HAP-1 (cell line): ENCODE results near the gene GNB1.

Experiments used
- DNase-seq, 2 experiments: peaks; one replicate each; pipeline ENCODE4 v3.0.0-alpha.2; 2016 to 2020; ENCODE audit warnings: low spot score in 2 of 2
- H3K27me3 ChIP-seq: fragments of 250-450 bp; sonication (Bioruptor Pico); 2 replicates; pipeline ENCODE4 v1.5.1; 2020; ENCODE audit warnings: low read depth, mild to moderate bottlenecking, moderate library complexity
- H3K36me3 ChIP-seq: fragments of 250-450 bp; sonication (Bioruptor Pico); replicated peaks from 2 replicates; pipeline ENCODE4 v1.5.1; 2020; ENCODE audit warnings: mild to moderate bottlenecking
- H3K4me1 ChIP-seq: fragments of 250-450 bp; sonication (Bioruptor Pico); 2 replicates; pipeline ENCODE4 v1.5.1; 2020; ENCODE audit warnings: mild to moderate bottlenecking
- H3K4me3 ChIP-seq: fragments of 250-450 bp; sonication (Bioruptor Pico); 2 replicates; pipeline ENCODE4 v1.5.1; 2020; ENCODE audit warnings: mild to moderate bottlenecking, moderate library complexity
- H3K9me3 ChIP-seq: fragments of 250-450 bp; sonication (Bioruptor Pico); 2 replicates; pipeline ENCODE4 v1.5.1; 2020; ENCODE audit warnings: mild to moderate bottlenecking, moderate library complexity
- in situ Hi-C: fragments of 300-500 bp; cut with MboI; formaldehyde crosslinking; loops from 3 replicates; pipeline ENCODE4 v1.14.3; 2020; ENCODE audit warnings: low sequenced_read_pairs, inconsistent platforms, mixed read lengths

The GNB1 gene

GRCh38 chr1:1771096-1771495, 119.8 kb downstream of the GNB1 start:
- no peaks in the 10 kb centered on the region for H3K27me3 ChIP-seq
- H3K4me3 ChIP-seq: no peak overlapping the region
- DNase-seq: no peak
- H3K4me1 ChIP-seq: peaks cover 8% of the 10 kb centered on the region
- in situ Hi-C loops: no loop called here
- peaks cover 43% of the 10 kb centered on the region for H3K36me3 ChIP-seq
- peaks cover 10% of the 10 kb centered on the region for H3K9me3 ChIP-seq

GRCh38 chr1:1770102-1770501, 120.8 kb downstream of the GNB1 start:
- H3K9me3 ChIP-seq: peaks cover 10% of the 10 kb centered on the region
- peaks cover 44% of the 10 kb centered on the region for H3K36me3 ChIP-seq
- no peak for DNase-seq
- H3K4me1 ChIP-seq: no peaks in the 10 kb centered on the region
- in situ Hi-C loops: no loop called here
- H3K27me3 ChIP-seq: no peaks in the 10 kb centered on the region
- no peak overlapping the region for H3K4me3 ChIP-seq

DNA sequence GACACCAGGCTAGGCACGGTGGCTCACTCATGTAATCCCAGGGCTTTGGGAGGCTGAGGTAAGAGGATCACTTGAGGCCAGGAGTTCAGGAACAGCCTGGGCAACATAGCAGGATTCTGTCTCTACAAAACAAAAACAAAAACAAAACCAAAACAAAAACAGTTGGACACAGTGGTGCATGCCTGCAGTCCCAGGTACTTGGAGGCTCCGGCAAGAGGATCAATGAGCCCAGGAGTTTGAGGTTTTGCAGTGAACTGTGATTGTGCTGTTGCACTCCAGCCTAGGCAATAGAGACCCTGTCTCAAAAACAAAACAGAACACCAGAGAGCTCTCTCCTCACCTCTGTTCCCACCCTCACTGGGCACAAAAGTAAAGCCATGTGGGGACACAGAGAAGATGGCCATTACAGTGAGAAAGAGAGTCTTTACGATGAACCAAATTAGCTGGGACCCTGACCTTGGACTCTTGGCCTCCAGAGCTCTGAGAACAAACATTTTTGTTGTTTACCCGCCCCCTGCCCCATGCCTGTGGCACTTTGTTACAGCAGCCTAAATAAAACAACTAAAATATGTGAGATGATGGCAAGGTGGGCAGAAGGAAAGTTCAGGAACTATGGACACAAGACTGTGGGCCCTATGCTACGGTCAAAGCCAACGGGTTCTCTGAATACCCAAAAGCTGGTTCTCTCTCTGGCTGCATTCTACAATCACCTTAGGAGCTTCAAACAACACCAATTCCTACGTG, 122.5 kb downstream of the GNB1 start:
- Histone ChIP-seq H3K4me1 (no peaks in the 10 kb centered on the region), H3K36me3 (peaks cover 60% of the 10 kb centered on the region), H3K27me3 (no peaks in the 10 kb centered on the region), H3K4me3 (no peak overlapping the region), H3K9me3 (peaks cover 10% of the 10 kb centered on the region)
- DNase-seq: no peak
- in situ Hi-C loops: no loop called here

DNA sequence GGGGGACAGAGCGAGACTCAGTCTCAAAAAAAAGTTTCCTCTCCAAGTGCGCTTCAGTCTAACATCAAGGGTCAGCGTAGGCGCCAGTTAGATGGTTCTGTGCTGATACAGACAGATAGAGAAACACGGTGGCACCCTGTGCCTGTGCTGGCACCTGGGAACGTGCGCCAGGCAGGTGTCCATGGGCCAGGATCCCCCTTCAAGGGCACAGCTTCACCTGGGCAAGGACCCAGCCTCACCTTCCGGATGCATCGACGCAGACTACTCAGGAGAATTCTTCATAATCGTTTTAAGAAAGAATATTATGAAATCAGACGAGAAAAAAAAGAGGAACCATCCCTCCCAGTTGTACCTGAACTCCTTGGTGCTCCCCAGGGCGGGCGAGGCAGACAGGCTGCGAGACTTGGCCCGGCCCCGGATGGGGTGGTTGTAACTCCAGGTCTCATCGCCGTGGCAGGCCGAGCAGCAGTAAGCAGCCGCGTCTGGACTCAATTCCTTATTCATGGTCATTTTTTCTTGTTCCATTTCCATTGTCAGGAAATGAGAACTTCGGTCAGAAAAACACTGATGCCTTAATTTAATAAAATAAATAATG, 125.9 kb downstream of the GNB1 start:
- Histone ChIP-seq H3K9me3 (0 out of 2 replicates have a peak, but pooled peaks cover 3% of the 10 kb centered on the region), H3K36me3 (peaks cover 71% of the 10 kb centered on the region), H3K4me1 (no peaks in the 10 kb centered on the region), H3K27me3 (no peaks in the 10 kb centered on the region), H3K4me3 (no peak overlapping the region)
- DNase-seq: no peak
- in situ Hi-C loops: no loop called here

DNA sequence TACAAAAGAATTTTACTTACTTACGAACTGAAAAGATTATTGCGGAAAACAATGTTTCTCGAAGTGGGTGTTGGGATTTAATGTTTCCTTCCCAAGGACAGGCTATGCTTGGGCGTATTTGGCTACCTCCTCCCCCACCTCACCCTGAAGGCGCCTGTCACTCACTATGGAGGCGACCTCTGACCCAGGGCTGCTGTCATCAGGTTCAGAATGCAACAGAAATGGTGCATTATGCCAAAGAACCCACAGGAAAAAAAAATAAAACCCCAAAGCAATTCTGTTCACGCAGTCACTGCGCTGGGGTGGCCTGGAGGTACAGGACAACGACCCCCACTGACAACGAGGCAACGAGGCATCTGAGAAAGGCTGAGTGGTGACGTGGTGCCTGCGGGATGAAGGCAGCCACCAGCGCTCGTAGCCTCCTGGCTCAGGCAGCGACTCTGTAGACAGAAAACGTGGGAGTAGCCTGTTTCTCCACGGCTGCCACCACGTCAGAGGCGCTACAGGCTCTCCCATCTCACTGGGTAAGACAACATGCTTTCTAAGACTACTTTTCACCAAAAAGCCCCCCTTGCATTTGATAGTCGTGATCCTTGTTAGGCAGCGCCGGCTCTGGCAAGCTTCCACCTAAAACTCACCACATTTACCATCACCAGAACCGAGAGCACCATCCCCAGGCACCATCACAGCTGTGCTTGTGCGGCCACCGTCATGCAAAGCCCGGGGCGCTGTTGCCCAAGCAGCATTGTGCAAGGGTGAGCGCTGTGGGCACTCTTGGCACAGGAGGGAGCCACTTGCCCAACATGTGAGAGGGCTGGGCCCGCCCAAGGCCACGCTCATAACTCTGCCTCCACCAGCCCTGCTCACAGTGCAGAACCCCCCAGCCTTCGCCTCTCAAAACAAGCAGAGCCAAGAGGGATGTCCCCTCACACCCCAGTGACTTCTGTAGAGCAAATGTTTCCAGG, 126.9 kb downstream of the GNB1 start:
- Histone ChIP-seq H3K4me3 (no peak overlapping the region), H3K27me3 (no peaks in the 10 kb centered on the region), H3K9me3 (0 out of 2 replicates have a peak, but pooled peaks cover 3% of the 10 kb centered on the region), H3K4me1 (no peaks in the 10 kb centered on the region), H3K36me3 (peaks cover 79% of the 10 kb centered on the region)
- in situ Hi-C loops: no loop called here
- DNase-seq: no peak

DNA sequence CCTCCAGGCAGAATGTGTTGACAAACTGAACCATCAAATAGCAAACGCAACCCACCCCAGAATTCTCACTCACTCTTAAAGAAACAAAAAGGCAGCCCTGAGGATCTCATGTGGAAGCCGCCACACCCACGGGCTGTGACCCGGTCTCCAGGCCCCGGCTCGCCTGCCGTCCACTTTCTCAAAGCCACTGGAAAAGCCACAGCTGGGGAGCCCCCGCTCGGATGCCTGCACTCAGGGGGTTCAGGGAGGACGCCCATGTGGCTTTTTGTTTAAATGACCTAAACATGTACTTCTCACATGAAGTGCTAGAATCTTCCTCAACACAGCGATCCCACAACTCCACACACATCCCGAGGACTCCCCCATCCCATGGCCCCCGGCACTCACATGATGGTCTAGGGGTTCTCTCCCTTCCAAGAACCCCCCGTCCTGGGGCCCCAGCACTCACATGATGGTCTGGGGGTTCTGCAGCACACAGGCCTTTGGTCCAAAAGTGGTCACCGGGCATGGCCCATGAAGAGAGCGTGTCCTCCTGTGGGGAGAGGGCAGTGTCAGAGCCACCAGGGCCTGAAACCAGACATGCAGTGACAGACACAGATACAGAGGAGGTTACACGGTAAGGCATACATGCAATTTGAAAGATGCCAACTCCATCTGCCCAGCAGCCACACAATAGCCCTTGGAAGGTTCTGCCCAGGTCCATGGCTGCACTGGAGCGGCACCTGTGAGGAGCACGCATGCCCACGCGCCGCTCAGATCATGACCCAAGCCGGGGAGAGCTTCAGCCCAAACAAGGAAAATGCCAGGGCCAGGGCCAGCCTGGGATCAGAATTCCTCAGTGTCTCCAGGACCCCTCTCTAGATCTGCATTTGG, 129.1 kb downstream of the GNB1 start:
- no peaks in the 10 kb centered on the region for H3K27me3 ChIP-seq
- in situ Hi-C loops: no loop called here
- no peak overlapping the region for H3K4me3 ChIP-seq
- H3K4me1 ChIP-seq: no peaks in the 10 kb centered on the region
- no peaks in the 10 kb centered on the region for H3K9me3 ChIP-seq
- H3K36me3 ChIP-seq: peaks cover 77% of the 10 kb centered on the region
- no peak for DNase-seq

- Histone ChIP-seq H3K4me3 (no peak overlapping the region), H3K9me3 (no peaks in the 10 kb centered on the region), H3K27me3 (no peaks in the 10 kb centered on the region), H3K4me1 (no peaks in the 10 kb centered on the region), H3K36me3 (peaks cover 87% of the 10 kb centered on the region)
- DNase-seq: no peak
- in situ Hi-C loops: no loop called here
Observed at GRCh38 chr1:1760715-1761114, 130.2 kb downstream of the GNB1 start.

- in situ Hi-C loops: no loop called here
- no peaks in the 10 kb centered on the region for H3K4me1 ChIP-seq
- no peak for DNase-seq
- peaks cover 90% of the 10 kb centered on the region for H3K36me3 ChIP-seq
- no peaks in the 10 kb centered on the region for H3K27me3 ChIP-seq
- H3K9me3 ChIP-seq: no peaks in the 10 kb centered on the region
- no peak overlapping the region for H3K4me3 ChIP-seq
Observed at GRCh38 chr1:1760345-1760650, 130.6 kb downstream of the GNB1 start.

DNA sequence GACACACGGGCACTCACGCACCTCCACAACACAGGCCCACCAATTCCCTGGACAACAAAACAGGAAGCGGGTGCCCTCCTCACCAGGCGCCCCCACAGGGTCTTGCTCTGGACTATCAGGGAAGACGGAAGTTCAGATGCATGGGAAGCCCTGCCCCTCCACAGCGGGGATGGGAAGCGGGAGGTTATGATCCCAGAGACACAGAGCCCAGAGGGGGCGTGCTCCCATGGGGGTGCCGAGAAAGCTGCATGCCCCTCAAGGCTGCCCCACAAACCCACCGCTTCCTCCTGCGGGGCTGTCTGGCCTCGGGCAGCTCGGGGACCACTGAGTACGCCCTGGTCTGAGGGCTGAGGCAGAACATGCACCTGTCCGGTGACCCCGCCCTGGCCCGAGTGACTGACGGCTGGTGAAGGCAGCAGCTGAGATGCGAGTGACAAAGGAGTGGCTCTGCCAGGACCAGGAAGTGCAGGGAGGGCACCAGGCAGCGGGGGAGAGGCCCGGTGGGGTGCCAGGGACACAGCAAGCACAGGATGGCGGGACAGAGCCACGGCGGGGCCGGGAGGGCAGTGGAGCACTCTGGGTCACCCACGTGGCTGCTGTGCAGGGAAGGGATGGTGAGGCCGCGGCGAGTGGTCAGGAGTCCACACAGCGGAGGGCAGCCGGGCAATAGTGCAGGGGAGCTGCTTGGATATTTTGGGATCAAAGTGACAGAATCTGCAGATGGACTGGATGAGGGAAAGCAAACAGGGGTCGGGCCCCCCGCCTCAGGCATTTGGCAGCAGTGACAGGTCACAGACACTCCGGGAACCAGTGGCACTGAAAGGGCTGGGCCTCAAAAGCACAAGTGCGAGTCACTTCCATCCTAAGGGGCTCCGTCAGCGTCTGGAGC, 131.2 kb downstream of the GNB1 start:
- H3K27me3 ChIP-seq: no peaks in the 10 kb centered on the region
- H3K4me1 ChIP-seq: no peaks in the 10 kb centered on the region
- DNase-seq: no peak
- H3K36me3 ChIP-seq: peaks cover 90% of the 10 kb centered on the region
- no peaks in the 10 kb centered on the region for H3K9me3 ChIP-seq
- H3K4me3 ChIP-seq: no peak overlapping the region
- in situ Hi-C loops: no loop called here

GRCh38 chr1:1758692-1759455, 132.0 kb downstream of the GNB1 start:
- DNase-seq: no peak
- Histone ChIP-seq H3K36me3 (peaks cover 89% of the 10 kb centered on the region), H3K4me3 (no peak overlapping the region), H3K27me3 (no peaks in the 10 kb centered on the region), H3K4me1 (no peaks in the 10 kb centered on the region), H3K9me3 (no peaks in the 10 kb centered on the region)
- in situ Hi-C loops: no loop called here

DNA sequence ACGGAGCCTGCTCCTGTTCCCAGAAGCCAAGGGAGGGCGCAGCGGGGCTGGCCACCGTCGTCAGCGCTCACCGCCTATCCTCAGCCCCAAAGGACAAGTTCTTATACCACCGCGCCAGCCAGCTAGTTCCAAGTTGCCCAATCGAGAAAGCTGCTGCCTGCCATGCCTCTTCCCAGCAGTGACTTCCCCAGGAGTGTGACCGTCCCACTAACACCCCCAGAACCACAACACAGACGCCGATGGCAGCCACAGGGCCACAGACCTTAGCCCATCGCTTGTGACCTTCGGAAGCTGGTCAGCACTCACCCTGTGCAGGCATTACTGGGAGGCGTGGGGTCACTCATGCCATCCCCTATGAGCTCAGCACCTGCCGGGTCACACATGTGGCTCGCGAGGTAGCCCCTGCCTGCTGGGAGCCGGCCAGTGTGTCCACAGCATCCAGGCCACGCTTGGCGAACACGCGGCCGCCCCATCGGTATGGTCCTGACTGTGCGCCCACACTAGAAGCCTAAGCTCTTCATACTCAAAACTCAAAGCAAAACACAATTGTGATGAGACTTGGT, 132.7 kb downstream of the GNB1 start:
- no peaks in the 10 kb centered on the region for H3K4me1 ChIP-seq
- H3K4me3 ChIP-seq: no peak overlapping the region
- in situ Hi-C loops: no loop called here
- no peaks in the 10 kb centered on the region for H3K9me3 ChIP-seq
- DNase-seq: no peak
- no peaks in the 10 kb centered on the region for H3K27me3 ChIP-seq
- peaks cover 92% of the 10 kb centered on the region for H3K36me3 ChIP-seq
